Smooth muscle cell (in vitro differentiated cells): ENCODE data around the gene BFSP1. TPM values are rescaled to one million over a fixed set of nuclear protein-coding genes. Genes with fewer than 3 reads are reported as not detected.

Experiments used
- DNase-seq: peaks from one replicate; lab custom pipeline; 2025; ENCODE audit not compliant: unreplicated experiment; lab: John Stamatoyannopoulos, UW
- H2AFZ ChIP-seq: fragments of 200-600 bp; sonication (generic); 2 replicates; pipeline ENCODE4 v1.6.0; 2016; ENCODE audit warnings: antibody characterized with exemption, low read depth, mild to moderate bottlenecking
- H3F3A ChIP-seq: fragments of 200-600 bp; sonication (generic); 2 replicates; pipeline ENCODE4 v1.6.0; 2017; ENCODE audit warnings: antibody characterized with exemption, low read depth
- H3K27ac ChIP-seq: fragments of 200-600 bp; sonication (generic); 2 replicates; pipeline ENCODE4 v1.5.1; 2016; ENCODE audit warnings: low read depth, mild to moderate bottlenecking
- H3K27me3 ChIP-seq: fragments of 200-600 bp; sonication (generic); 2 replicates; pipeline ENCODE4 v1.6.1; 2016; ENCODE audit warnings: low read depth, mild to moderate bottlenecking
- H3K36me3 ChIP-seq: fragments of 200-600 bp; sonication (generic); 2 replicates; pipeline ENCODE4 v1.5.1; 2016; ENCODE audit warnings: low read depth
- H3K4me1 ChIP-seq: fragments of 200-600 bp; sonication (generic); 2 replicates; pipeline ENCODE4 v1.5.1; 2016; ENCODE audit warnings: low read depth
- H3K4me2 ChIP-seq: fragments of 200-600 bp; sonication (generic); 2 replicates; pipeline ENCODE4 v1.6.0; 2016; ENCODE audit warnings: mild to moderate bottlenecking
- H3K4me3 ChIP-seq: fragments of 200-600 bp; sonication (generic); 2 replicates; pipeline ENCODE4 v1.5.1; 2016; ENCODE audit warnings: mild to moderate bottlenecking
- H3K79me2 ChIP-seq: fragments of 200-600 bp; sonication (generic); 2 replicates; pipeline ENCODE4 v1.6.0; 2016; ENCODE audit warnings: low read depth, mild to moderate bottlenecking
- H3K9ac ChIP-seq: fragments of 200-600 bp; sonication (generic); 2 replicates; pipeline ENCODE4 v1.6.0; 2016; ENCODE audit warnings: low read depth
- H3K9me3 ChIP-seq: fragments of 200-600 bp; sonication (generic); replicated peaks from 2 replicates; pipeline ENCODE4 v1.5.1; 2016; ENCODE audit warnings: low read depth
- H4K20me1 ChIP-seq: fragments of 200-600 bp; sonication (generic); 2 replicates; pipeline ENCODE4 v1.6.0; 2016; ENCODE audit warnings: low read depth
- WGBS: methylation state at CpG from one replicate; pipeline ENCODE4 v1.1.7; 2016; ENCODE audit warnings: low lambda C conversion rate; 5-methylcytosine and 5-hydroxymethylcytosine counted together
- polyA plus RNA-seq: library from polyadenylated mRNA; unstranded; fragments of >200 nt; fragmentation: Nextera tagmentation; extraction: Ambion mirVana; gene quantifications from 2 replicates; pipeline ENCODE4 v1.2.1, GENCODE V29; 2016
- total RNA-seq: library from RNA; depleted of rRNA; stranded (reverse); fragments of >200 nt; gene quantifications from 2 replicates; pipeline ENCODE4 v1.2.3, GENCODE V29; 2014
- TF ChIP-seq, protein P1 (sequence below): fragments of 200-600 bp; sonication (generic); IDR thresholded peaks from 2 replicates; pipeline ENCODE4 v1.5.1; 2017; ENCODE audit warnings: borderline replicate concordance, mild to moderate bottlenecking, antibody characterized with exemption; ENCODE audit not compliant: insufficient read depth, poor library complexity, severe bottlenecking

BFSP1 gene
- total and polyA plus RNA-seq, 2 experiments from 2014 or later = 0.76 to 1.6 TPM

- Histone ChIP-seq H3K27ac (no peak overlapping the region), H3K4me3 (no peak overlapping the region), H4K20me1 (no peaks in the 10 kb centered on the region), H3K79me2 (no peaks in the 10 kb centered on the region), H2AFZ (no peak overlapping the region), H3F3A (peaks cover 4% of the 10 kb centered on the region), H3K9ac (no peak overlapping the region), H3K4me2 (peak overlapping the region; percentile 44), H3K9me3 (no peaks in the 10 kb centered on the region), H3K36me3 (no peaks in the 10 kb centered on the region), H3K27me3 (no peaks in the 10 kb centered on the region), H3K4me1 (peaks cover 8% of the 10 kb centered on the region)
- TF ChIP-seq, protein P1, sequence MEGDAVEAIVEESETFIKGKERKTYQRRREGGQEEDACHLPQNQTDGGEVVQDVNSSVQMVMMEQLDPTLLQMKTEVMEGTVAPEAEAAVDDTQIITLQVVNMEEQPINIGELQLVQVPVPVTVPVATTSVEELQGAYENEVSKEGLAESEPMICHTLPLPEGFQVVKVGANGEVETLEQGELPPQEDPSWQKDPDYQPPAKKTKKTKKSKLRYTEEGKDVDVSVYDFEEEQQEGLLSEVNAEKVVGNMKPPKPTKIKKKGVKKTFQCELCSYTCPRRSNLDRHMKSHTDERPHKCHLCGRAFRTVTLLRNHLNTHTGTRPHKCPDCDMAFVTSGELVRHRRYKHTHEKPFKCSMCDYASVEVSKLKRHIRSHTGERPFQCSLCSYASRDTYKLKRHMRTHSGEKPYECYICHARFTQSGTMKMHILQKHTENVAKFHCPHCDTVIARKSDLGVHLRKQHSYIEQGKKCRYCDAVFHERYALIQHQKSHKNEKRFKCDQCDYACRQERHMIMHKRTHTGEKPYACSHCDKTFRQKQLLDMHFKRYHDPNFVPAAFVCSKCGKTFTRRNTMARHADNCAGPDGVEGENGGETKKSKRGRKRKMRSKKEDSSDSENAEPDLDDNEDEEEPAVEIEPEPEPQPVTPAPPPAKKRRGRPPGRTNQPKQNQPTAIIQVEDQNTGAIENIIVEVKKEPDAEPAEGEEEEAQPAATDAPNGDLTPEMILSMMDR = no peak
- no peak for DNase-seq
- 84% methylated on average over 3 of the region's 3 CpGs for WGBS
Observed at GRCh38 chr20:17534077-17534476, 2.9 kb upstream of the BFSP1 start.

DNA sequence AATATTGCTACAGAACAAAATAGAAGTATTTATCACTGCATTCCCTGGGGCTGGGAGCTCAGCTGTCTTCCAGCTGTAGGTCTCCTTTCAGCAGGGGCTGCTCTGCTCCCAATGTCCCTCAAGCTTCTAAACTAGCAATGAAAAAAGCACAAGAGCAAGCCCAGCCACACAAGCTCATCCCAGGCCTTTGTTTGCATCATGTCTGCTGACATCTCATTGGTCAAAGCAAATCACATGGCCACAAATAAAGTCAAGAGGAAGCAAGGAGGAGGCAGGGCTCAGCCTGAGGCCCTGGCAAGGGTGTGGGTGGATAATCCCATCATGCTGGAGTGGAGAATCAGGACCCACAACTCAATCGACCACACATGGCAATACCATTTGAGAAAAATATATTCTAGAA is 2.2 kb upstream of the BFSP1 start:
- peaks cover 4% of the 10 kb centered on the region for H3F3A ChIP-seq
- TF ChIP-seq, protein P1 = no peak
- no peaks in the 10 kb centered on the region for H3K79me2 ChIP-seq
- whole genome bisulfite sequencing = 10% methylated on average over 1 of the region's 1 CpG
- DNase-seq = no peak
- no peaks in the 10 kb centered on the region for H3K9me3 ChIP-seq
- no peaks in the 10 kb centered on the region for H3K36me3 ChIP-seq
- H3K4me1 ChIP-seq = peaks cover 8% of the 10 kb centered on the region
- H2AFZ ChIP-seq = peak overlapping the region; percentile 35
- no peaks in the 10 kb centered on the region for H3K27me3 ChIP-seq
- no peak overlapping the region for H3K4me3 ChIP-seq
- H4K20me1 ChIP-seq = no peaks in the 10 kb centered on the region
- H3K4me2 ChIP-seq = peak overlapping the region; percentile 44
- no peak overlapping the region for H3K27ac ChIP-seq
- H3K9ac ChIP-seq = no peak overlapping the region

- H2AFZ ChIP-seq = peak overlapping the region; percentile 89
- H3K27ac ChIP-seq = no peak overlapping the region
- peak overlapping the region; percentile 27 for H3K9ac ChIP-seq
Observed at GRCh38 chr20:17531665-17532025, 466 bp upstream of the BFSP1 start.

GRCh38 chr20:17530153-17530552 is 1.0 kb downstream of the BFSP1 start:
- Histone ChIP-seq H2AFZ (no peak overlapping the region), H3K27me3 (no peaks in the 10 kb centered on the region), H3K36me3 (no peaks in the 10 kb centered on the region), H3K79me2 (no peaks in the 10 kb centered on the region), H4K20me1 (no peaks in the 10 kb centered on the region), H3K9ac (no peak overlapping the region), H3K4me3 (no peak overlapping the region), H3K27ac (no peak overlapping the region), H3F3A (peaks cover 4% of the 10 kb centered on the region), H3K4me1 (peaks cover 8% of the 10 kb centered on the region), H3K4me2 (peak overlapping the region; percentile 89), H3K9me3 (no peaks in the 10 kb centered on the region)
- TF ChIP-seq, protein P1 = no peak
- no peak for DNase-seq
- 84% methylated on average over 7 of the region's 7 CpGs for WGBS

More at GRCh38 chr20:17531665-17532025, 466 bp upstream of the BFSP1 start:
- TF ChIP-seq, protein P1 = no peak
- Histone ChIP-seq H3K4me1 (peaks cover 8% of the 10 kb centered on the region), H3K27me3 (no peaks in the 10 kb centered on the region), H4K20me1 (no peaks in the 10 kb centered on the region), H3K36me3 (no peaks in the 10 kb centered on the region), H3K9me3 (no peaks in the 10 kb centered on the region), H3K4me2 (peak overlapping the region; percentile 89), H3K4me3 (peak overlapping the region; percentile 62), H3F3A (peaks cover 4% of the 10 kb centered on the region), H3K79me2 (no peaks in the 10 kb centered on the region)
- 57% methylated on average over 5 of the region's 5 CpGs for WGBS
- no peak for DNase-seq
